DMS153 treated with DMSO at 0.1 percent for 48 hours (cell line): Measurements from ENCODE around the gene MBD3L3.
"Not testable (repeated sequence)": the region's sequence is repeated elsewhere in the genome, so short reads cannot be mapped to it uniquely, and the experiment has no call there.

Source experiments
- DNase-seq: peaks from one replicate; lab custom pipeline; 2025; ENCODE audit not compliant: unreplicated experiment; lab: John Stamatoyannopoulos, UW

The MBD3L3 gene

GRCh38 chr19:7058576-7058975, at the start of gene MBD3L3:
TSS of gene MBD3L3 (minus strand) at chr19:7058676. CDS start at chr19:7058605, 71 bp downstream.
- DNase-seq = not testable (repeated sequence)

- DNase-seq = no peak
These were observed 48.5 kb upstream of the MBD3L3 start for GRCh38 chr19:7106711-7107657.

DNA sequence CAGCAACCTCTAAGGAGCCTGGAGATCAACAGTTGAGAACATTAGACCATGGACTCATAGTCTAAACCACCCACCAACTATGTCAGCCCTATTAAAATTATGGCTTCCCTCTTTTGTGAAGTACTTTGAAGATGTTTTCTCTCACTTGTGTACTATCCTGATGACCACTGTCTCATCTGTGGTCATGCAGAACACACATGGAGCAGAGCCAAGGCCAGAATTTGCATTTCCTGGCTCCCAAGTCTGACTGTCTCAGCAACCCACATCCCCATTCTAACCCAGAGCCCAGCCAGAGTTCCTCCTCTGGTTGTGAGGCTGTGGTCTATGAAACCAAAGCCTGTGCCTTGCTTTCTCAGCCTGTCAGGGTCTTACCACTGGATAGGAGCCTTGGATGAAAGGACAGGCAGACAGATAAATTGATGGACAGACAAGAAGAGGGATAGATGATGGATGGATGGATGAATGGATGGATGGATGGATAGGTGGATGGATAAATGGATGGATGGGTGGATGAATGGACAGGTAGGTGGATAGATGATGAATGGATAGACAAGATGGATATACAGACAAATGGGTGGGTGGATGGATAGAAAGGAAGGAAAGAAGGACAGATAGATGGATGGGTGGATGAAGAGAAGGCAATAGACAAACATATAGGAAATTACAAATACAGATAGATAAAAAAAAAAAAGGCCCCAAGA, 46.4 kb upstream of the MBD3L3 start:
- DNase-seq = no peak

DNA sequence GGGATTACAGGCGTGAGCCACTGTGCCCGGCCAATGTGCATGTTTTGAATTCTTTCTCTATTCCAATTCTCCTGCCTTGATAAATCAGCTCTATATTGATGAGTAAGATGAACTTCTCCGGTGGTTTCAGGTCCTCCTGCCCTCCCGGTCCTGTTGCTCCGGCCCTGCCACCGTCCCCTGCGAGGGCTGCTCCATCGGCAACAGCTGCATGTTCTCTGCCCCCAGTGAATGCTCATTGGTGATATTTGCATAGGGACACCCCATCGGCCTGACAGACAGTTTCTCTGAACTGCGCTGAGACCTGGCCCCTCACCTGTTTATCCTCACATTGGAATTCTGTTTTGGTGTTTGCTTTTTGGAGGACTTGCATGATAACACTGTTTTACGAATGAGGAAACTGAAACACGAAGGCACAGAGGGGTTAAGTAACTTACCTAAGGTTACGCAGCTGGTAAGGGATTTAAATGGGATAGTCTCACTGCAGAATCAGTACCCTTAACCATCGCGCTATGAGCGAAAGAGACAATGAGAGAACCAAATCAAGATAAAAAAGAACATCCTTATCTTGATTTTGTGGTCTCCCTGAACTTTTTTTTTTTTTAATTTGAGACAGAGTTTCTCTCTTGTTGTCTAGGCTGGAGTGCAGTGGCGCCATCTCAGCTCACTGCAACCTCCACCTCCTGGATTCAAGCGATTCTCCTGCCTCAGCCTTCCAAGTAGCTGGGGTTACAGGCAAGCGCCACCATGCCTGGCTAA, 43.2 kb upstream of the MBD3L3 start:
- no peak for DNase-seq

- DNase-seq = no peak
These were observed 41.1 kb upstream of the MBD3L3 start for GRCh38 chr19:7099597-7099921.

GRCh38 chr19:7098701-7099596, 40.5 kb upstream of the MBD3L3 start:
- peak; percentile 85 for DNase-seq

GRCh38 chr19:7098096-7098495, 39.6 kb upstream of the MBD3L3 start:
- DNase-seq = no peak

- DNase-seq = no peak
These were observed 30.5 kb upstream of the MBD3L3 start for GRCh38 chr19:7088999-7089398.

DNA sequence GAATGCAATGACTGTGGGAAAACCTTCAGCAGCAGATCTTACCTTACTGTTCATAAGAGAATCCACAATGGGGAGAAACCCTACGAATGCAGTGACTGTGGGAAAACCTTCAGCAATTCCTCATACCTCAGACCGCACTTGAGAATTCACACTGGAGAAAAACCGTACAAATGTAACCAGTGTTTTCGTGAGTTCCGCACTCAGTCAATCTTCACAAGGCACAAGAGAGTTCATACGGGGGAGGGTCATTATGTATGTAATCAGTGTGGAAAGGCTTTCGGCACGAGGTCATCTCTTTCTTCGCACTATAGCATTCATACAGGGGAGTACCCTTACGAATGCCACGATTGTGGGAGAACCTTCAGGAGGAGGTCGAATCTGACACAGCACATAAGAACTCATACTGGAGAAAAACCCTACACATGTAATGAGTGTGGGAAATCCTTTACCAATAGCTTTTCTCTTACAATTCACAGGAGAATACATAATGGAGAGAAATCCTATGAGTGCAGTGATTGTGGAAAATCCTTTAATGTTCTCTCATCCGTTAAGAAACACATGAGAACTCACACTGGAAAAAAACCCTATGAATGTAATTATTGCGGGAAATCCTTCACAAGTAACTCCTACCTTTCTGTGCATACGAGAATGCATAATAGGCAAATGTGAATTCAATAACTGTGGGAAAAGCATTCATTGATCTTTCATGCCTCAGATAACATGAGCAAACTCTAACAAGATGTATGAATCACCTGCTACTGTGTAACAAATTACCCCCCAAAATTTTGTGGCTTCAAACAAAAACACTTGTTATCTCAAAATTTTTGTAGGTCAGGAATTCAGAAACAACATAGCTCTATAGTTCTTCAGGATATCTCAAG, 24.8 kb upstream of the MBD3L3 start:
- peak; percentile 25 for DNase-seq

GRCh38 chr19:7078008-7078407, 19.5 kb upstream of the MBD3L3 start:
- DNase-seq = no peak

- DNase-seq = no peak
These were observed 17.7 kb upstream of the MBD3L3 start for GRCh38 chr19:7076151-7076550.

GRCh38 chr19:7074705-7075282, 16.3 kb upstream of the MBD3L3 start:
- DNase-seq = no peak

GRCh38 chr19:7072541-7072940, 14.1 kb upstream of the MBD3L3 start:
- no peak for DNase-seq

DNA sequence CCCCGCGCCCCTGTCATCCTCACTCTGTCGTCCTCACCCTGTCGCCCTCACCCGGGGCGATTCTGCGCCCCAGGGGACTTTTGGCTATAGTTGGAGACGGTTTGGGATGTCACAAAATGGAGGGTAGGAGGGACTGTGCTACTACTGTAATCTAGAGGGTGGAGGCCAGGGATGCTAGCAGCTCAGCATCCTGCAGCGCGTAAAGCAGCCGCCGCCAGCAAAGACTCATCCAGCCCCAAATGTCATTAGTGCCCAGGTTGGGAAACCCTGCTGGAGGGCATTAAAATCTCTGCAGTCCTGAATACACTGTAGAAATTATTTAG, 11.4 kb upstream of the MBD3L3 start:
- no peak for DNase-seq

DNA sequence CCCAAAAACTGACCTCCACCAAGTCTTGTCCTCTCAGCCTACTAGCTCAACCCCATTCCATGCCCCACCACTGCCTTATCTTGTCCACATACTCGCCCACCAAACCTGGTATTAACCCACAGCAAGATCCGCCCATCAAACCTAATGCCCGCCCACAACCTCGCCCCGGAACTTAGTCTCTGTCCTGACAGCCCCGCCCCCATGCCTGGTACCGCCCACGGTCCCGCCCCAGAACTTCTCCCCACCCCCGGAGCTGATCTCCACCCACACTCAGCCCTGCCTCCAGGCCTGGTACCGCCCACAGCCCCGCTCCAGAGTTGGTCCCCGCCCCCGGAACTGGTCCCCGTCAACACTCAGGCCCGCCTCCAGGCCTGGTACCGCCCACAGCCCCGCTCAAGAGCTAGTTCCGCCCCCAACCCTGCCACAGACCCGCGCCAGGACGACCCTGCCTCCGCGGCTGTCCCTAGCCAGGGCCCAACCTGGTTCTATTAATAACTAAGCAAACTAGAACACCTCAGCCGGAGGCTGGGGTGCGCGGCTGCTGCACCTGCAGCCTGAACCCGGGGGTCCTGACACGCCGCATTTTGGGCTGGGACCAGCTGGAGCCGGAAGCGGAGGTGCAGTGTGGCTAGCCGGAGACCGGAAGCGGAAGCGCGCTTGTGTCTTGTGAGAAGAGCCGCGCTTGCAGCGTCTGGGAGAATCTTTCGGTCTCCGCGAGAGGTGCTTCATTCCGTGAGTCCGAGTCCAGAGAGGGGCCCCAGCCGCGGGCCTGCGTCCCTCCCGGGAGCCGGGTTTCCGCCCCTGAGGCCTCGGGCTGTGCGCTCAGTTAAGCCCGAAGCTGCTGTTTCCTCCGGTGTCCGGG, 10.8 kb upstream of the MBD3L3 start, which contains the start of gene ZNF557:
Gene ZNF557 (plus strand): TSS at position 662 of the 862 bp plus-strand sequence. CDS start 5,372 bp downstream, outside the sequence.
- peak; percentile 95 for DNase-seq

DNA sequence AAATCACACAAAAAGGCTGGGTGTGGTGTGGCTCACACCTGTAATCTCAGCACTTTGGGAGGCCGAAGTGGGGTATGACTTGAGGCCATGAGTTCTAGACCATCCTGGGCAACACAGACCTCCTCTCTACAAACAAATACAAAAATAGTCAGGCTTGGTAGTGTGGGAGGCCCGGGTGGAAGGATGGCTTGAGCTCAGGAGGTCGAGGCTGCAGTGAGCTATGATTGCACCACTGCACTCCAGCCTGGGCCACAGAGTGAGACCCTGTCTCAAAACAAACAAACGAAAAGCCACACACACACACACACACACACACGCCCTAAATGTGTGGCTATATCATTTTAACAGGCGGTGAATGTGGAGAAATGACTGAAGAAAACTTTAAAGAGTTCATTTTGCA, 10.1 kb upstream of the MBD3L3 start:
- DNase-seq = no peak

DNA sequence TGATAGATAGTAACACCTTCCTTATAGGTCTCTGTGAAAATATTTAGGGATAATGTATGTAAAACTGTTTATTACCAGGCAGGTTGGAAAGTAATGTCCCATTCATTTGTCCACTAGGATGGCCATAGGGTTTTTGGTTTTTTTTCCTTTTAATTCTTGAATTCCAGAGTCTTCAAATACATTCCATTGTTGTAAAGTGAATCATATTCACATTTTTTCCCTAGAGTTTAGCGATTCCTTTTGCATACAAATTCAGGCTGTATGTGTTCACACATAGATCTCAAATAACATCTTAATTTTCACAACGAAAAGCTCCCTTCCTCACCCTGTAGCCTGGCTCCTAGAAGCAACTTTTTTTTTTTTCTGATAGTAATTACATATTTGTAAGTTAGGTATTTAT, 9.2 kb upstream of the MBD3L3 start:
- no peak for DNase-seq

GRCh38 chr19:7067122-7067521, 8.6 kb upstream of the MBD3L3 start:
- not testable (repeated sequence) for DNase-seq
